Upper lobe of left lung (tissue), 6 donors: Measurements from ENCODE around the gene RGR. TPM values are rescaled to one million over a fixed set of nuclear protein-coding genes. Genes with fewer than 3 reads are reported as not detected.
A peak's percentile ranks its signal among the peaks of the same experiment; 100 is the strongest.

Source experiments
- ATAC-seq, 2 donors: fragments of 200-7000 bp; cut with Tn5 transposase; one replicate each; pipeline ENCODE4 v1.9.1; 2022; ENCODE audit warnings: mild to moderate bottlenecking in 2 of 2, moderate library complexity in 2 of 2; ENCODE audit not compliant: low FRiP score in 2 of 2
- DNase-seq, 2 donors: peaks; one replicate each; pipeline ENCODE4 v3.0.0-alpha.2; 2019 to 2020
- H3K27ac ChIP-seq, 4 donors: fragments of 200-600 bp; sonication (generic); one replicate each; pipeline ENCODE4 v1.5.1; 2016 to 2019
- H3K27me3 ChIP-seq, 4 donors: fragments of 200-600 bp; sonication (generic); one replicate each; pipeline ENCODE4 v1.5.1; 2017 to 2019
- H3K36me3 ChIP-seq, 4 donors: fragments of 200-600 bp; sonication (generic); one replicate each; pipeline ENCODE4 v1.5.1; 2016 to 2019
- H3K4me1 ChIP-seq, 4 donors: fragments of 200-600 bp; sonication (generic); one replicate each; pipeline ENCODE4 v1.5.1; 2018 to 2019
- H3K4me3 ChIP-seq, 4 donors: fragments of 200-600 bp; sonication (generic); one replicate each; pipeline ENCODE4 v1.5.1; 2017 to 2019; ENCODE audit warnings: mild to moderate bottlenecking in 2 of 4, moderate library complexity in 1 of 4
- H3K9me3 ChIP-seq, 4 donors: fragments of 200-600 bp; sonication (generic); one replicate each; pipeline ENCODE4 v1.5.1; 2018 to 2019
- EP300 ChIP-seq, 4 donors: sonication (generic); formaldehyde crosslinking; IDR thresholded peaks; one replicate each; pipeline ENCODE4 v1.5.1; 2017; ENCODE audit warnings: antibody characterized with exemption in 4 of 4, control low read depth in 2 of 4
- POLR2A ChIP-seq, 4 donors: fragments of 450-650 bp; IDR thresholded peaks; one replicate each; pipeline ENCODE4 v1.5.1; 2016 to 2017; ENCODE audit warnings: antibody characterized with exemption in 4 of 4, mild to moderate bottlenecking in 2 of 4
- POLR2AphosphoS5 ChIP-seq, 2 donors: sonication (generic); formaldehyde crosslinking; IDR thresholded peaks; one replicate each; pipeline ENCODE4 v1.5.1; 2017; ENCODE audit warnings: antibody characterized with exemption in 2 of 2
- WGBS, 2 donors: methylation state at CpG; one replicate each; pipeline ENCODE4 v1.1.5; 2017 to 2018; 5-methylcytosine and 5-hydroxymethylcytosine counted together
- total RNA-seq, 6 donors: library from RNA; depleted of rRNA in 4 of 6; stranded (reverse); fragments of >200 nt in 4 of 6; gene quantifications; one replicate each; pipeline versions ENCODE4 v1.1.0 to v1.2.1, GENCODE V29; 2016 to 2021
- TF ChIP-seq, protein P1 (sequence below), 6 experiments: fragments of 450-650 bp in 4 of 6; fragments of 200-600 bp in 2 of 6; sonication (generic) in 2 of 6; IDR thresholded peaks; one replicate each; pipeline ENCODE4 v1.5.1; 2016 to 2019; ENCODE audit warnings: antibody characterized with exemption in 6 of 6
- donor health status: DM: no; HTN: no; CAD: no; lungs with moderate emphysema.
- donor health status: DM: no; HTN: yes; CAD: no; lungs with severe emphysema.

Gene RGR
- total RNA-seq, 6 donors from 2014 or later = 0.49 to 14.7 (median 0.91) TPM; not detected in 3

DNA sequence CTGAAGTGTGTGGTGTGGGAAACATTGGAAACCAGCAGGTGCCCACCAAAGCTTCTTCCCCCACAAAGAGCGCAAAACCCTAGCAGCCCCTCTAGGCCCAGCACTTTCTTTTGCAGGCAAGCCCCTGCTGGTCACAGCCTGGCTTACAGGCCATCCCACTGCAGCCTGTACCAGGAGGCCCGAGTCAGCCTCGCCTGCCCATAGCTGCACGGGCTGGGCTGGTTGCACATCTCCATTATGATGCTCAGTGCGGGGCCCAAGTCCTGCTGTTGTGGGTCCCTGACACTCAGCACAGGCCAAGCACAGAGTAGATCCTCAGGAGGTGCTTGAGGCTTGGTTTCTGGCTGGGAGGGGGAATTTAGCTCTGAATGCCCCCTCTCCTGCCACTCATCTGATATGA lies 42.5 kb upstream of the RGR start:
- Histone ChIP-seq H3K27ac (no peak overlapping the region), H3K4me3 (no peak overlapping the region), H3K27me3 (no peaks in the 10 kb centered on the region), H3K36me3 (no peaks in the 10 kb centered on the region), H3K4me1 (no peaks in the 10 kb centered on the region), H3K9me3 (no peaks in the 10 kb centered on the region)
- no peak for DNase-seq
- 86 to 100% methylated on average over 1 to 5 of the region's 5 CpGs for whole genome bisulfite sequencing, 2 donors
- TF ChIP-seq POLR2A (IDR thresholded peaks at IDR 0.05) (no peak), EP300 (IDR thresholded peaks at IDR 0.05) (no peak), POLR2AphosphoS5 (IDR thresholded peaks at IDR 0.05) (no peak)
- TF ChIP-seq, protein P1, sequence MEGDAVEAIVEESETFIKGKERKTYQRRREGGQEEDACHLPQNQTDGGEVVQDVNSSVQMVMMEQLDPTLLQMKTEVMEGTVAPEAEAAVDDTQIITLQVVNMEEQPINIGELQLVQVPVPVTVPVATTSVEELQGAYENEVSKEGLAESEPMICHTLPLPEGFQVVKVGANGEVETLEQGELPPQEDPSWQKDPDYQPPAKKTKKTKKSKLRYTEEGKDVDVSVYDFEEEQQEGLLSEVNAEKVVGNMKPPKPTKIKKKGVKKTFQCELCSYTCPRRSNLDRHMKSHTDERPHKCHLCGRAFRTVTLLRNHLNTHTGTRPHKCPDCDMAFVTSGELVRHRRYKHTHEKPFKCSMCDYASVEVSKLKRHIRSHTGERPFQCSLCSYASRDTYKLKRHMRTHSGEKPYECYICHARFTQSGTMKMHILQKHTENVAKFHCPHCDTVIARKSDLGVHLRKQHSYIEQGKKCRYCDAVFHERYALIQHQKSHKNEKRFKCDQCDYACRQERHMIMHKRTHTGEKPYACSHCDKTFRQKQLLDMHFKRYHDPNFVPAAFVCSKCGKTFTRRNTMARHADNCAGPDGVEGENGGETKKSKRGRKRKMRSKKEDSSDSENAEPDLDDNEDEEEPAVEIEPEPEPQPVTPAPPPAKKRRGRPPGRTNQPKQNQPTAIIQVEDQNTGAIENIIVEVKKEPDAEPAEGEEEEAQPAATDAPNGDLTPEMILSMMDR (IDR thresholded peaks at IDR 0.05) = no peak
- ATAC-seq = no peak

DNA sequence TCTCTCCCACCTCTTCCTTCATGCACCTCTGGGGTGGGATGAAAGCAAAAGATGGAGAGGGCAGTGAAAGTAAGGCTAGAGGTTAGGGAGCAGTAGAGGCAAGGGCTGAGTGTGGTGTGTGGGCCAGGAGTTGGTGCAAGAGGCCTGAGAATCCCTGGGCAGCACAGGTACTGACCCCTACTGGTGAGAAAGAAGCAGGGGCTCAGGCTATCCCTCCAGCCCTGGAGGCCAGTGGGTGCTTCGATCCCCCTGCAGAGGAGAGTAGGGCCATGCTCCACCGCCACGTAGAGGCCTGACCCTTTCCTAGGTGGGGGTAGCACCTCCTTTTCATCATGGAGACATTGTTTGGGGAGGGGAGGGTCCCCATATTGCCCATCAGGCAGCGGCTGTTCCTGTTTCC lies 40.7 kb upstream of the RGR start:
- H3K9me3 ChIP-seq = no peaks in the 10 kb centered on the region
- no peaks in the 10 kb centered on the region for H3K4me1 ChIP-seq
- H3K36me3 ChIP-seq = no peaks in the 10 kb centered on the region
- H3K27ac ChIP-seq = no peak overlapping the region
- ATAC-seq (no peak), DNase-seq (no peak)
- H3K4me3 ChIP-seq = no peak overlapping the region
- no peaks in the 10 kb centered on the region for H3K27me3 ChIP-seq
- WGBS, 2 donors = 80 to 83% methylated on average over 1 to 4 of the region's 4 CpGs
- TF ChIP-seq, protein P1 (IDR thresholded peaks at IDR 0.05) = no peak
- no peak for TF ChIP-seq POLR2A (IDR thresholded peaks at IDR 0.05)

DNA sequence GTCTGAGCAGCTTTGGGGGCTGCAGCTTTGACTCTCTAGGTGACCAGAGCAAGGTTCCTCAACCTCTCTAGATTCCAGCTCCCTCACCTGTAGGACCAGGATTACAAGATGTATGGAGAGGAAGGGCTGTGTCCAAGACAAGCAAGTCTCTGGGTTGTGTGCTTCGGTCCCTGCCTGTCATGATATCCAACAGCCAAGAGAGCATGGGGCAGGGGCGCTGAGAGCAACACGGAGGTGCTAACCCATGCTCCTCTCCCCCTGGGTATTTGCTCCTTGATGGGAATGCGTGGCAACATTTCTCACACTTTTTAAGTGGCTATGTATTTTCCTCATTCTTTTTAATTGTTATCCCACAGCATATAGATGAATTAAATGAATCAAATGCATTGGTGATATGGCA lies 40.2 kb upstream of the RGR start:
- no peak for ATAC-seq
- Histone ChIP-seq H3K4me3 (no peak overlapping the region), H3K27ac (no peak overlapping the region), H3K4me1 (no peaks in the 10 kb centered on the region), H3K9me3 (no peaks in the 10 kb centered on the region), H3K27me3 (no peaks in the 10 kb centered on the region), H3K36me3 (no peaks in the 10 kb centered on the region)
- TF ChIP-seq POLR2A (IDR thresholded peaks at IDR 0.05) = no peak
- TF ChIP-seq POLR2AphosphoS5 (IDR thresholded peaks at IDR 0.05) = no peak
- TF ChIP-seq, protein P1 (IDR thresholded peaks at IDR 0.05) = no peak
- TF ChIP-seq EP300 (IDR thresholded peaks at IDR 0.05) = no peak
- 86 to 89% methylated on average over 4 of the region's 4 CpGs for WGBS, 2 donors
- no peak for DNase-seq

GRCh38 chr10:84205049-84205852 lies 39.6 kb upstream of the RGR start:
- Histone ChIP-seq H3K4me3 (no peak overlapping the region), H3K9me3 (no peaks in the 10 kb centered on the region), H3K27me3 (no peaks in the 10 kb centered on the region), H3K27ac (no peak overlapping the region), H3K36me3 (no peaks in the 10 kb centered on the region), H3K4me1 (no peaks in the 10 kb centered on the region)
- WGBS, 2 donors = 31 to 35% methylated on average over 8 of the region's 8 CpGs
- TF ChIP-seq EP300 (IDR thresholded peaks at IDR 0.05) (no peak), POLR2A (IDR thresholded peaks at IDR 0.05) (no peak), POLR2AphosphoS5 (IDR thresholded peaks at IDR 0.05) (no peak)
- TF ChIP-seq, protein P1 (IDR thresholded peaks at IDR 0.05) = peak; percentile 29 to 66 (median 56)
- ATAC-seq = peak; percentile 49 to 61
- DNase-seq = peak in 1 of 2 donors; percentile 46
